ENCODE results near the gene PRIM2.
"Not testable (repeated sequence)": the region's sequence is repeated elsewhere in the genome, so short reads cannot be mapped to it uniquely, and the experiment has no call there.

PRIM2 gene

DNA sequence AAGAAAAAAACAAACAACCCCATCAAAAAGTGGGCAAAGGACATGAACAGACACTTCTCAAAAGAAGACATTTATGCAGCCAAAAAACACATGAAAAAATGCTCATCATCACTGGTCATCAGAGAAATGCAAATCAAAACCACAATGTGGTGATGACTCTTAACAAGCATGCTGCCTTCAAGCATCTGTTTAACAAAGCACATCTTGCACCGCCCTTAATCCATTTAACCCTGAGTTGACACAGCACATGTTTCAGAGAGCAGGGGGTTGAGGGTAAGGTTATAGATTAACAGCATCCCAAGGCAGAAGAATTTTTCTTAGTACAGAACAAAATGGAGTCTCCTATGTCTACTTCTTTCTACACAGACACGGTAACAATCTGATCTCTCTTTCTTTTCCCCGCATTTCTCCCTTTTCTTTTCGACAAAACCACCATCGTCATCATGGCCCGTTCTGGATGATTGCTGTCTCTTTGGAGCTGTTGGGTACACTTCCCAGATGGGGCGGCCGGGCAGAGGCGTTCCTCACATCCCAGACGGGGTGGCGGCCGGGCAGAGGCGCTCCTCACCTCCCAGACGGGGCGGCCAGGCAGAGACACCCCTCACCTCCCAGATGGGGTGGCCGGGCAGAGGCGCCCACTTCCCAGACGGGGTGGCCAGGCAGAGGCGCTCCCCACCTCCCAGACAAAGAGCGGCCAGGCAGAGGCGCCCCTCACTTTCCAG lies 7.2 kb upstream of the PRIM2 start:
- peak; percentile 10 for DNase-seq

GRCh38 chr6:57310817-57311157 lies 6.6 kb upstream of the PRIM2 start:
- no peak for DNase-seq

DNA sequence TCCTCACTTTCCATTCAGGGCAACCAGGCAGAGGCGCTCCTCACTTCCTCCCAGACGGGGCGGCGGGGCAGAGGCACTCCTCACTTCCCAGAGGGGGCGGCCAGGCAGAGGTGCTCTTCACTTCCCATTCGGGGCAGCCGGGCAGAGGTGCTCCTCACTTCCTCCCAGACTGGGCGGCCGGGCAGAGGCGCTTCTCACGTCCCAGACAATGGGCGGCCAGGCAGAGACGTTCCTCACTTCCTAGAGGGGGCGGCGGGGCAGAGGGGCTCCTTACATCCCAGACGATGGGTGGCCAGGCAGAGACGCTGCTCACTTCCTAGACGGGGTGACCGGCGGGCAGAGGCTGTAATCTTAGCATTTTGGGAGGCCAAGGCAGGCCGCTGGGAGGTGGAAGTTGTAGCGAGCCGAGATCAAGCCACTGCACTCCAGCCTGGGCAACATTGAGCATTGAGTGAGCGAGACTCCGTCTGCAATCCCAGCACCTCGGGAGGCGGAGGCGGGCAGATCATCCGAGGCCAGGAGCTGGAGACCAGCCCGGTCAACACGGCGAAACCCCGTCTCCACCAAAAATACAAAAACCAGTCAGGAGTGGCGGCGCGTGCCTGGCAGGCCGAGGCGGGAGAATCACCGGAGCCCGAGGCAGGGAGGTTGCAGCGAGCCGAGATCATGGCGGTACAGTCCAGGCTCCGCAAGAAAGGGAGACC lies 6.0 kb upstream of the PRIM2 start:
- DNase-seq = not testable (repeated sequence)

DNA sequence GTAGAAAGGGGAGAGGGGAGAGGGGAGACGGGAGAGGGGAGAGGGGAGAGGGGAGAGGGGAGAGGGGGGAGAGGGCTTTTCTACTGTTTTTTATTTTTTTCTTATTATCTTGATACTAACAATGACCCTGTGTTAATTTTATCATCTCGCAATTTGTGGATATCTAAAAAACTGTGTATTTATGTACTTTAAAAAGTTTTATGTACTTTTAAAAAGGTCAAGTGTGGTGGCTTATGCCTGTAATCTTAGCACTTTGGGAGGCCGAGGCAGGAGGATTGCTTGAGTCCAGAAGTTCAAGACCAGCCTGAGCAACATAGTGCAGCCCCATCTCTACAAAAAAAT lies 5.5 kb upstream of the PRIM2 start:
- DNase-seq = no peak

DNA sequence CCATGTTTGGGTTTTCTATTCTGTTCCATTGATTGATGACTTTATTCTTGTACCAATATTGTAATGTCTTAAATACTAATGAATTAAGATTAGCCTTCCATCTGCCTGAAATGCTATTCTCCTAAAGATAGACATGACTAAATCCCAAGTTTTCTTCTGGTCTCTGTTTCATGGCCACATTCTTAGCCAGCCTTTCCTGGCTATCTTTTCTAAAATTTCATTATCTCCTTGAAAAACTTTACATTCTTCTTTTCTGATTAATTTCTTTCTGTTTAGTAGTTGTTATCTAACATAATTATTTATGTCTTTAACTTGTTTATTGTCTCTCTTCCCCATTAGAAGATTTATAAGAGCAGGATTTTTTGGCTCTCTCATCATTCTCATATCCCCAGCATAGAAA lies 4.4 kb upstream of the PRIM2 start:
- no peak for DNase-seq

GRCh38 chr6:57313711-57314471 lies 3.5 kb upstream of the PRIM2 start:
- DNase-seq = no peak

GRCh38 chr6:57315111-57315510 lies 2.3 kb upstream of the PRIM2 start:
- DNase-seq = no peak

GRCh38 chr6:57315851-57316250 lies 1.6 kb upstream of the PRIM2 start:
- DNase-seq = no peak

DNA sequence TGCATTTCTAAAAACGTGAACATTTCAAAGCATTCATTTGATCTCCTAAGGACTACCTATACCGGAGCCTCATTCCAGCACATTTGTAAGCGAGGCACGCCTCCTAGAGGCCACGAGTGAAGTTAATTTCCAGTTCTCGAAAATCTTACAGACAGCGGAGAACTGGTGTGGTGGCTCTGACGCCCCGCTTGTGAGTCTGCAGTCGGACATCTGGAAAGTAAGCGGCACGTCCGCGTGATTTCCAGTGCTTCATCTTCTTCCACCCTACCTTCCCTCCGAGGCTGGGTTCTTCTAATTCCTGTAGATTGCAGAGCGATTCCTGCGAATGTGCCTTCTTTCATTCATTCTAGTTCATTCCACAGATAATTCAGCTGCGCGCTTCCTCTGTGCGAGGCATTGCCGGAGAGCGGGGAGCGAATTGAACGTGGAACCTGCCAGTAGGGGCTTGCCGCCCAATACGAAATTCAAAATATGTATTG lies 810 bp upstream of the PRIM2 start:
- peak; percentile 94 for DNase-seq

- DNase-seq = no peak
Measured at GRCh38 chr6:57324538-57324937, 7.1 kb downstream of the PRIM2 start.

- DNase-seq = no peak
Measured at GRCh38 chr6:57327311-57327710, 9.9 kb downstream of the PRIM2 start.

GRCh38 chr6:57328074-57328473 lies 10.6 kb downstream of the PRIM2 start:
- DNase-seq = no peak

DNA sequence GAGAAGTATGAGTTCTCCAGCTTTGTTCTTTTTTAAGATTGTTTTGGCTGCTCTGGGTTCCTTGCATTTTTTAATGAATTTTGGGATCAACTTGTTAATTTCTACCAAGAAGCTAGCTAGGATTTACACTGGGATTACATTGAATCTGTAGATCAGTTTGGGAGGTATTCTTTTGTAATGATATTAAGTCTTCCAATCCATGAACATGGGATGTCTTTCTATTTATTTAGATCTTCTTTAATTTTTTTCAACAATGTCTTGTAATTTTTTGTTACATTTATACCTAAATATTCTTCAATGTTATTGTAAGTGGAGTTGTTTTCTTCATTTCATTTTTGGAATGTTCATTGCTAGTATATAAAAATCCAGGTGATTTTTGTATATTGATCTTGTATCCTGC lies 12.5 kb downstream of the PRIM2 start:
- no peak for DNase-seq

- DNase-seq = no peak
Measured at GRCh38 chr6:57342148-57342669, 24.8 kb downstream of the PRIM2 start.

DNA sequence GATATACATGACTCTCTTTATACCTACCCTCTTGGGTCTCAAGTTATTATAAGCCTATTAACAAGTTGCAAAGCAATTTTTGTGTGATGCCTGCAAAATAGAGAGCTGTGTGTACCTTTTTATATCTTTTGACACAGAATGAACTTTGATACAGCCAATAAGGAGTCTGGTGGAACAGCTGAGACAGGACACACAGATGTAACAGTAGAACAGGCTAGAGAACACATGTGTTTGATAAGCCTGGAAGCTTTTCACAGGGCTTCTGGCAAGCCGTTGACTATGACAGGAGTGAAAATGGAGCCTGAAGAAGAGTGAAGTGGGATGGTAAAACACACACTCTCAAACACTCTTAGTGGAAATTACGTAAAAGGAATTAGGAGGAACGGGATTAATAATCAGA lies 25.9 kb downstream of the PRIM2 start:
- not testable (repeated sequence) for DNase-seq

GRCh38 chr6:57346715-57347114 lies 29.3 kb downstream of the PRIM2 start:
- DNase-seq = not testable (repeated sequence)

DNA sequence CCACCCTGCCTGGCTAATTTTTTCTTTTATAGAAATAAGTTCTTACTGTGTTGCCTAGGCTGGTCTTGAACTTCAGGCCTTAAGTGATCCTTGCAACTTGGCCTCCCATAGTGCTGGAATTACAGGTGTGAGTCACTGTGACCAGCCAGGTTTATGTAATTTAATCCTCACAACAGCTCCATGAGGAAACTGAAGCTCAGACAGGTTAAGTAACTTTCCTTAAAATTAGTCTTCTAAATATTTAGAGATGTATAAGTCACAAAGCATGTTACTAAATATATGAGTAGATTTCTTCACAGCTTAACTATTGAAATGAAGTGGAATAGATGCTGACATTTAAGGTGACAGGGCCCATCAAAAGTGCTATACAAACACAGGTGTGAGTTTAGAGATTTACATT lies 30.2 kb downstream of the PRIM2 start:
- not testable (repeated sequence) for DNase-seq

GRCh38 chr6:57350443-57350842 lies 33.0 kb downstream of the PRIM2 start:
- DNase-seq = peak; percentile 53

GRCh38 chr6:57352596-57352995 lies 35.2 kb downstream of the PRIM2 start:
- not testable (repeated sequence) for DNase-seq

DNA sequence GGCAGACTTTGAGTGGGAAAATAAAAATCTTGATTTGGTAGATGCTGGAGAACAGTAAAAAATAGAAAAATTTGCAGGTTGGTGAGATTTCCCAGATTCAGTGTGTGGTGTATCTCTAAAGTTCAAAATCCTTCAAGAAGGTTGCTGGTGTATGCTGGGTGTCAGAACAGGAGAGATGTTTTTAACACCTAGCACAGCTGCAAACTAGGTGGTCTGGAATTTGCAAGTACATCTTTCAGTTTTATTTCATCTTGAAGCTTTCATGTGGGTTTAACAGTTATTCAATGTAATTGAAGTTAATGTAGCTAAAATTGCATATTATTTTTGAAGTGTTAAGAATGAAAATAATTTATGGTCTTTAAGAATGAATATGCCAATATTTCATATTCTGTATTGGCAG lies 40.9 kb downstream of the PRIM2 start:
- DNase-seq = not testable (repeated sequence)

DNA sequence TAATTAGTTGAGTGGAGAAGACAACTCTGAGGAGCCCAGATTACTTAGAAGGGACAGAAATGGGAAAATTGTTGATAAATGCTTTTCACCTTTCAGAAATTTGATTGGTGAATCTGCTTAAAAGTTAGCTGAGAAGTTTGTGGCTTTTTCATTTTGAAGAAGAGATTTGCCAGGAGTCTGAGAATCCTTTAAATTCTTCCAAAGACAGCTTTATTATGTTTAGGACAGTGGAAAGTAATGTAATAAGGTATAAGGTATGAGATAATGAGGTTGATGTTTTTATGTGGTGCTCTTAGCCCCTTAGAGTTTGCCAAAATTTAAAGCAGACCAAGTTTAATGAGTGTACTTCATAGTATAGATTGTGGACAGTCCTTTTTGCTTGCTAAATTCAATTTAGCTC lies 42.3 kb downstream of the PRIM2 start:
- DNase-seq = not testable (repeated sequence)

DNA sequence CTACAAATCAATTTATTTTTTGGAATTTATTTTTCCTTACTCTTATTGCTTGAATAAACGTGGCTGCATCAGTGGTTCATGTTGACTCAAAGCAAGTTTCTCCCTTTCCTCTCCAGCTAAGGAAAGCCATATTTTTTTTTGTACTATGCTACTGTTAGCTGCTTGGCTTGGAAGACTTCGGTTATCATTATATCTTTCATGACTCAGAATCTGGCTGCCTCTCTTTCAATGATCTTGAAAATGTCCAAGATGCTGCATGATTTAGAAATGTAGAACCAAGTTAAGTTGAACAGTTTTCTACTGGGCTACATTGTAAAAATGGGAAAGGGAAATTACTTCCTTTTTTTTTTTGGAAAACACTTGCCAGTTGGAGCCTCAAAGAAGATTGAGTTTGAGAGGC lies 44.9 kb downstream of the PRIM2 start:
- not testable (repeated sequence) for DNase-seq

DNA sequence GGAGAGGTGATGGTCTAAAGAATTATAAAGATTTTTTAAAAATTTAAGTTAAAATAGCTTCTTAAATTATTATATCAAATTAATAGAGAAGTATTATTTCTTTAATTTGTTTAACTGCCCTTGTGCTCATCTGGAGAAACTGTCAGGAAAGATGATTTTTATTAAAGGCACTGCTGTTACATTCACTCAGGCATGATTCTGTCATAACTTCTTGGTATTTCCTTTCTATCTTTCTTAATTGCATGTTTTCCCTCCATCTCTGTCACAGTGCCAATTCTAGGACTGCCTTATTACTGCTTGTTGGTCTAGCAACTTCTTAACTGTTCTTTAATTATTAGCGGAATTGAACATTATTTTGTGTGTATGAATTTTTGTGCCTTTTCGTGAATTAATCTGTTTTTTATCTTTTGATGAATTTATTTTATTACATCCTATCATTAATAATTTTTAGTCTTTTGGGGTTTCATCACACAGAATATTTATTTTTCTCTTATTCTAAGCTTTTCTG lies 47.7 kb downstream of the PRIM2 start:
- not testable (repeated sequence) for DNase-seq

All from NCI-H82 (cell line).